Kidney glomerular epithelial cell (primary cell): ENCODE measurements around the gene RDH11.
"Not testable (repeated sequence)": the region's sequence is repeated elsewhere in the genome, so short reads cannot be mapped to it uniquely, and the experiment has no call there.

Source experiments
- DNase-seq: peaks from one replicate; lab custom pipeline; 2025; lab: John Stamatoyannopoulos, UW

Gene RDH11

GRCh38 chr14:67703997-67704396, 8.4 kb upstream of the RDH11 start:
- no peak for DNase-seq

- not testable (repeated sequence) for DNase-seq
Observed at GRCh38 chr14:67701492-67701891, 5.9 kb upstream of the RDH11 start, which contains the start of gene RDH12. TSS of gene RDH12 (plus strand) at chr14:67701886. CDS start at chr14:67722643, 20,757 bp downstream.

DNA sequence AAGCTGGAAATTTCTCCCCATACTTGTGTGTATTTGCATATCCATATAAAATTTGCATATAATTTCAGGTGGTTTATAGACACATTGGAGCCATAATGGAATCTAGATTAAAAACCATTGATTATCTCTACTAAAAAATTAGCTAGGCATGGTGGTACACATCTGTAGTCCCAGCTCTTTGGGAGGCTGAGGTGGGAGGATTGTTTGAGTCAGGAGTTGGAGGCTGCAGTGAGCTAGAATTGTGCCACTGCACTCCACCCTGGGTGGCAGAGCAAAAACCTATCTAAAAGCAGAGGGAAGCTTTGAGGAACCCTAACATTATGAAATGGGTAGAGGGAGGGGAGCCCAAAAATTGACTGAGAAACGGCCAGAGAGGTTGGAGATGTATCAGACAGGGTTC, 2.6 kb upstream of the RDH11 start:
- no peak for DNase-seq

- DNase-seq, result no peak
Observed at GRCh38 chr14:67697006-67697405, 1.4 kb upstream of the RDH11 start.

- peak; percentile 81 for DNase-seq
Observed at GRCh38 chr14:67694791-67695393, 672 bp downstream of the RDH11 start.

GRCh38 chr14:67690011-67690410, 5.6 kb downstream of the RDH11 start:
- DNase-seq, result no peak

- DNase-seq, result peak; percentile 82
Observed at GRCh38 chr14:67683842-67684241, 11.7 kb downstream of the RDH11 start.

DNA sequence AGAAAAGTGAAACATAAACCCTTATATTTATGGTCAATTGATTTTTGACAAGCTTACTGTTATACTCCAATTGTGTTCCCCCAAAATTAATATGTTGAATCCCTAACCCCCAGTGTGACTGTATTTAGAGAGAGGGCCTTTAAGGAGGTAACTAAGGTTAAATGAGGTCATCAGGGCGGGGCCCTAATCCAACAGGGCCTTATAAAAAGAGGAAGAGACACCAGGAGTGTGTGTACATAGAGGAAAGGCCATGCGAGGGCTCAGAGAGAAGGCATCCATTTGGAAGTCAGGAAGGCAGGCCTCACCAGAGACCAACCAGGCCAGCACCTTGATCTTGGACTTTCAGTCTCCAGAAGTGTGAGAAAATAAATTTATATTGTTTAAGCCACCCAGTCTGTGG, 14.6 kb downstream of the RDH11 start:
- DNase-seq, result no peak

DNA sequence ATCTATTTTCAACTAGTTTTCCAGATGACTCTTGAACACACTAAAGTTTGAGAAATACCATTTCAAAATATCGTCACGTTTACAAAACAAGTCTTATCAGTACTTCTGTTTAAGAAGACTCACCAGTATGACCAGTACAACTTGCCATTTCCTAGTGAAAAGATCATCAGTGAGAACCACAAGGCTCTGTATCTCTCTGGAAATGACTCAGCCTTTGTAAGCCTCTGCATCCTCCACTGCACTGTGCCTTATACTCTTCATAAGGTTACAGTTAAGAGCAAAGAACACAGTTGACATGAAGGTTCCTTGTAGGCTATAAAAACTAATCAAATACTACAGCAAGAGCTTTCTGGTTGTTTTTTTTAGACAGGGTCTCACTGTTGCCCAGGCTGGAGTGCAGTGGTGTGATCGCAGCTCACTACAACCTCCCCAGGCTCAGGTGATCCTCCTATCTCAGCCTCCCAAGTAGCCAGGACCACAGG, 15.4 kb downstream of the RDH11 start:
- DNase-seq, result peak; percentile 45

DNA sequence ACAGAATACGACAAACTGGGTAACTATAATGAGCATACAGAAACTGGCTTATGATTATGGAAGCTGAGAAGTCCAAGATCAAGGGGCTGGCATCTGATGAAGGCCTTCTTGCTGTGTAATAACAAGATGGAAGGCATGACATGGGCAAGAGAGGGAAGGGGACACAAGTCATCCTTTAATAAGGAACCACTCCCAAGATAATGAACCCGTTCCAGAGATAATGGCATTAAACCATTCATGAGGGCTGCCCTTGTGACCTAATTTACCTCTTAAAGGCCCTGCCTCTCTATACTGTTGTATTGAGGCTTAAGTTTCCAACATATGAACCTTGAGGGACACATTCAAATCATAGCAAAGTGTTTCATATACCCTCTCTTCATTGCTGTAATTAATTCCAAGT, 16.6 kb downstream of the RDH11 start:
- DNase-seq, result no peak

DNA sequence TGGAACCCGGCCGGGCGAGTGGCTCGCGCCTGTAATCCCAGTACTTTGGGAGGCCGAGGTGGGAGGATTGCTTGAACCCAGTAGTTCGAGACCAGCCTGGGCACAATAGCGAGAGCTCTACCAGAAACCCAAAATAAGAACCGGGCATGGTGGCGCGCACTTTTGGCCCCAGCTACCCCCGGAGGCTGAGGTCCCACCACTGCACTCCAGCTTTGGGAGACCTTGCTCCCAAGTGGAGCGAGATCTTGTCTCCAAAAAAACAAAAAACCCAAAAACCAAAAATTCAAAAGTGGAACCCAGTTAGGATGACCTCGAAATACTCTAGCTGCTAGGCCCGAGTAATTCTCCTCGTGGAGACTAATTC, 20.4 kb downstream of the RDH11 start:
- no peak for DNase-seq

GRCh38 chr14:67674480-67675218, 20.9 kb downstream of the RDH11 start, which contains the start of gene VTI1B:
TSS of gene VTI1B (minus strand) at chr14:67674632. CDS start at chr14:67674489, 143 bp downstream.
- DNase-seq, result peak; percentile 59

DNA sequence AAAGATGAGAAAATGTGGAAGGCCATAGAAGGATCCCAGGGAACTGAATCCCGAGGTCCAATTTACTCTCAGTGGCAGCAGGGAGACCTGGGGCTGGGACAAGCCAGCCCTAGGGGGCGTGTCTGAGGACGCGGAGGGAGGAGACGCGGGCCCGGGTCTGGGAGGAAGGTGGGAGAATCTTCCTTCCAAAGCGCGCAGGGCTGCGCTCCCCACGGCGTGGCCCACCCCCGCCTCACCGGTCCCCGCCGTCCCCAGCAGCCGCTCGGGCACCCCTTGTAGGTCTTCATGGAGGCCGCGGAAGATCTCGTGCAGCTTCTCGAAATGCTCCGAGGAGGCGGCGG, 21.5 kb downstream of the RDH11 start:
- peak; percentile 21 for DNase-seq

- no peak for DNase-seq
Observed at GRCh38 chr14:67673451-67673850, 22.1 kb downstream of the RDH11 start.

- DNase-seq, result no peak
Observed at GRCh38 chr14:67668559-67668958, 27.0 kb downstream of the RDH11 start.

- DNase-seq, result peak; percentile 25
Observed at GRCh38 chr14:67666750-67667449, 28.7 kb downstream of the RDH11 start.

DNA sequence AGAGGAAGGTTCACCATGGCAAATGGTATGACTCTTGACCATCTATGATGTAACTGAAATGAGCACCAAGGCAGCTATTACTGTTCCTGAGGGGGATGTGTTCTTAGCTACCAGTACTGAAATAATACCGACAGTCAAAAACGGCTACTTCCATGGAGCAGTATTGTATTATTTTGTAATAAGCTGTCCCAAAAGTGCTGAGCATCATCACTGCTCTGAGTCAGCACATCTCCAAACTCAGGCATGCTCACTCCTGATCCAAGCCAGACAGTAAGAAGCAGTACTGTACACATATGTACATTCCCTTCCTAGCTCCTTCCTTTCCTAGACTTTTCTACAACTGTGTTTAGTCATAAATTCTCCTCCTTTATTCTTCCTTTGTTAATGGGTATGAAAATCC, 29.7 kb downstream of the RDH11 start:
- peak; percentile 3 for DNase-seq

DNA sequence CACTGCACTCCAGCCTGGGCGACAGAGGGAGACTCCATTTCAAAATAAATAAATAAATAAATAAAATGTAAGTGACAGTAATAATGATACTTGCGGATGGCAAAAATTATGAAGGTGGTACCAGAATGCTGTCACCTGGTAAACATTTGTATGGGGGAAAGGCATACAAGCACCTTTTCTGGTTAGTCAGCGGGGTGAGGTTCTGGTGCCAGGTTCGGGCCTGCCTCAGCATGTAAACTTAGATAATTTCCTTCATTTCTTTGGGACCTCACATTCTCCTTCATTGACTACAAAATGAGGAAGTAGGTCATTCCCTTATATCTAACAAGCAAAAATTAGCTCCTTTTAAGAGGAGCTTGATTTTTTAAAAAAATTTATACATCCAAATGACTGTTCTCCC, 31.9 kb downstream of the RDH11 start:
- no peak for DNase-seq

DNA sequence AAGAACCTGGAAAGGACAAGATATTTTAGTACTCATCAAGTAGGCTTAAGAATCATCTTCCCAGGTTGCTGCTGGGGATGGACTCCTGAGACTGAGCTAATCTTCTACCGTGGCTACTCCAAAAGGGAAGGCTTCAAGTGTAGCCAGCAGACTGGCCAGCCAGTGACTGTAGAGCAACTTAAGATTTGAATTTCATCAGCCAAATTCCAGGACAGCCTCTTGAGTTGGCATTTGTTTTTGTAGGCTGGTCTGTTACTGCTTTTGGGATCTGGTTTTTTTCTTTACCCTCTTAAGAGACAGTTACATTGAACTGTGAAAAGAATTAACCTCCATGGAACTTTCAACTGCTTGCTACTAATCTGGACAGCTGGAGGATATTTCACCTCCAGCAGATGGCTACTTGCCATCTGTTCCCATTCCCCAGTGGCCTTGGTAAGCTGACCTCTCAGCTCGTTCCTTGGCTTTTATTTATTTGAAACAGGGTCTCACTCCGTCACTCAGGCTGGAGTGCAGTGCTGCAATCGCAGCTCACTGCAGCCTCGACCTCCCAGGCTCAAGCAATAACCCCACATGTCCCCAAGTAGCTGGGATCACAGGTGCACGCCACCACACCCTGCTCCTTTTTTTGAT, 41.8 kb downstream of the RDH11 start:
- DNase-seq, result no peak

DNA sequence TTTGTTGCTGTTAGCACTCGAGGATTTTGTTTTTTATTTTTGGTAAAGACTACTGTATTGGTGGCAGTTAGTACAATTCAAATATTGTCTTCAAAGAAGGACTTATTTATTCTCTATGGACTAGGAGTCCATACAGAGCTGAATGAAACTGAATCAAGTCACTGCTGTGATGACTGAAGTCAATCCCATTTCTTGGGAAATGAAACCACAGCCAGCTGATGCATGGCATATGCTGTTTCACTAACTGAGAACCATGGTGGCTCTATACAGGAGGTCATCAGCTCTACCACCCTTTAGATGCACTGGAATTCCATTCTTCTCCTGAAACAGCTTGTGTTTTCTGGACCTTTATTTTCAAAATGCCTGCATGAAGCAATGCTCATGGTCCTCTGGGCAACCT, 43.4 kb downstream of the RDH11 start:
- no peak for DNase-seq

DNA sequence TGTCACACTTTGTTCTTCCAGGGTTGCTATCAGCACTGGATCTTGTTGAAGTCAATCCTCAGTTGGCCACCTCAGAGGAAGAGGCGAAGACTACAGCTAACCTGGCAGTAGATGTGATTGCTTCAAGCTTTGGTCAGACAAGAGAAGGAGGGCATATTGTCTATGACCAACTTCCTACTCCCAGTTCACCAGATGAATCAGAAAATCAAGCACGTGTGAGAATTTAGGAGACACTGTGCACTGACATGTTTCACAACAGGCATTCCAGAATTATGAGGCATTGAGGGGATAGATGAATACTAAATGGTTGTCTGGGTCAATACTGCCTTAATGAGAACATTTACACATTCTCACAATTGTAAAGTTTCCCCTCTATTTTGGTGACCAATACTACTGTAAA, 44.9 kb downstream of the RDH11 start:
- DNase-seq, result no peak

GRCh38 chr14:67650151-67650550, 45.4 kb downstream of the RDH11 start:
- DNase-seq, result no peak

GRCh38 chr14:67646131-67646530, 49.4 kb downstream of the RDH11 start:
- DNase-seq, result peak; percentile 69
